SK-N-SH (cell line): ENCODE data around the gene SLC13A2.

Source experiments
- EP300 ChIP-seq, 2 experiments: IDR thresholded peaks; 2 replicates each; pipeline versions ENCODE4 v1.4.0 to v1.6.1; 2012; ENCODE audit warnings: borderline replicate concordance in 1 of 2, low read depth in 1 of 2, low read length in 1 of 2
- EZH2phosphoT487 ChIP-seq: fragments of 200-600 bp; sonication (generic); IDR thresholded peaks from 2 replicates; pipeline ENCODE4 v1.6.1; 2017; ENCODE audit warnings: low read depth, mixed run types, mild to moderate bottlenecking, antibody characterized with exemption, moderate library complexity, borderline replicate concordance
- POLR2AphosphoS5 ChIP-seq: IDR thresholded peaks from 2 replicates; pipeline ENCODE4 v1.6.1; 2012; ENCODE audit warnings: low read depth, low read length
- RAD21 ChIP-seq: IDR thresholded peaks from 2 replicates; pipeline ENCODE4 v1.6.1; 2012; ENCODE audit warnings: mild to moderate bottlenecking, low read length
- RFX5 ChIP-seq: IDR thresholded peaks from 2 replicates; pipeline ENCODE4 v1.6.1; 2012; ENCODE audit warnings: mild to moderate bottlenecking, improper control_type of control experiment, low read length
- YY1 ChIP-seq: IDR thresholded peaks from 2 replicates; pipeline ENCODE4 v1.4.0; 2012; ENCODE audit warnings: low read depth, mild to moderate bottlenecking
- TF ChIP-seq, protein P1 (sequence below): IDR thresholded peaks from 2 replicates; pipeline ENCODE4 v1.4.0; 2012; ENCODE audit warnings: low read depth
- TF ChIP-seq, protein P2 (sequence below): fragments of 200-600 bp; sonication (generic); IDR thresholded peaks from 2 replicates; pipeline ENCODE4 v1.6.1; 2017; ENCODE audit warnings: antibody characterized with exemption, mild to moderate bottlenecking, moderate library complexity
- TF ChIP-seq, protein P3 (sequence below): IDR thresholded peaks from 2 replicates; pipeline ENCODE4 v1.6.1; 2012; ENCODE audit warnings: mild to moderate bottlenecking, low read depth, low read length, moderate library complexity
- TF ChIP-seq, protein P4 (sequence below): IDR thresholded peaks from 2 replicates; pipeline ENCODE4 v1.4.0; 2012; ENCODE audit warnings: low read depth, borderline replicate concordance
- TF ChIP-seq, protein P5 (sequence below): IDR thresholded peaks from 2 replicates; pipeline ENCODE4; 2012

DNA sequence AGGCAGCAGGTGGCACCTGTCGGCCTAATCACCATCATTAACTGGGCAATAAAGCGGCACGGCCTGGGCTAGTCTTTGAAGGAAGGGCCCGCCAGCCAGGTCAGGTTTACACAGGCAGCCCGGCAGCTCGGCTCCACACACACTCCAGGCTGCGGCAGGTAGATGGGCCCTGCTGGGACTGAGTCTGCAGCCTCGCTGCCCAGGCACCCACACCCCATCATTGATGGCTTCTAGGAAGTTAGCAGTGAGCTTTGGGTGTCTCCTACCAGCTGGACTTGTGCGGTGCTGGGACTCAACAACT lies 25.9 kb downstream of the SLC13A2 start:
- TF ChIP-seq, protein P1, sequence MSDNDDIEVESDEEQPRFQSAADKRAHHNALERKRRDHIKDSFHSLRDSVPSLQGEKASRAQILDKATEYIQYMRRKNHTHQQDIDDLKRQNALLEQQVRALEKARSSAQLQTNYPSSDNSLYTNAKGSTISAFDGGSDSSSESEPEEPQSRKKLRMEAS, result no peak
- TF ChIP-seq, protein P2, sequence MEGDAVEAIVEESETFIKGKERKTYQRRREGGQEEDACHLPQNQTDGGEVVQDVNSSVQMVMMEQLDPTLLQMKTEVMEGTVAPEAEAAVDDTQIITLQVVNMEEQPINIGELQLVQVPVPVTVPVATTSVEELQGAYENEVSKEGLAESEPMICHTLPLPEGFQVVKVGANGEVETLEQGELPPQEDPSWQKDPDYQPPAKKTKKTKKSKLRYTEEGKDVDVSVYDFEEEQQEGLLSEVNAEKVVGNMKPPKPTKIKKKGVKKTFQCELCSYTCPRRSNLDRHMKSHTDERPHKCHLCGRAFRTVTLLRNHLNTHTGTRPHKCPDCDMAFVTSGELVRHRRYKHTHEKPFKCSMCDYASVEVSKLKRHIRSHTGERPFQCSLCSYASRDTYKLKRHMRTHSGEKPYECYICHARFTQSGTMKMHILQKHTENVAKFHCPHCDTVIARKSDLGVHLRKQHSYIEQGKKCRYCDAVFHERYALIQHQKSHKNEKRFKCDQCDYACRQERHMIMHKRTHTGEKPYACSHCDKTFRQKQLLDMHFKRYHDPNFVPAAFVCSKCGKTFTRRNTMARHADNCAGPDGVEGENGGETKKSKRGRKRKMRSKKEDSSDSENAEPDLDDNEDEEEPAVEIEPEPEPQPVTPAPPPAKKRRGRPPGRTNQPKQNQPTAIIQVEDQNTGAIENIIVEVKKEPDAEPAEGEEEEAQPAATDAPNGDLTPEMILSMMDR, result no peak
- no peak for TF ChIP-seq RFX5
- no peak for TF ChIP-seq EP300 (IDR thresholded peaks at IDR 0.05; ENCODE audit: borderline replicate concordance in 1 of 2, low read depth in 1 of 2, low read length in 1 of 2)
- no peak for TF ChIP-seq YY1
- TF ChIP-seq, protein P3, sequence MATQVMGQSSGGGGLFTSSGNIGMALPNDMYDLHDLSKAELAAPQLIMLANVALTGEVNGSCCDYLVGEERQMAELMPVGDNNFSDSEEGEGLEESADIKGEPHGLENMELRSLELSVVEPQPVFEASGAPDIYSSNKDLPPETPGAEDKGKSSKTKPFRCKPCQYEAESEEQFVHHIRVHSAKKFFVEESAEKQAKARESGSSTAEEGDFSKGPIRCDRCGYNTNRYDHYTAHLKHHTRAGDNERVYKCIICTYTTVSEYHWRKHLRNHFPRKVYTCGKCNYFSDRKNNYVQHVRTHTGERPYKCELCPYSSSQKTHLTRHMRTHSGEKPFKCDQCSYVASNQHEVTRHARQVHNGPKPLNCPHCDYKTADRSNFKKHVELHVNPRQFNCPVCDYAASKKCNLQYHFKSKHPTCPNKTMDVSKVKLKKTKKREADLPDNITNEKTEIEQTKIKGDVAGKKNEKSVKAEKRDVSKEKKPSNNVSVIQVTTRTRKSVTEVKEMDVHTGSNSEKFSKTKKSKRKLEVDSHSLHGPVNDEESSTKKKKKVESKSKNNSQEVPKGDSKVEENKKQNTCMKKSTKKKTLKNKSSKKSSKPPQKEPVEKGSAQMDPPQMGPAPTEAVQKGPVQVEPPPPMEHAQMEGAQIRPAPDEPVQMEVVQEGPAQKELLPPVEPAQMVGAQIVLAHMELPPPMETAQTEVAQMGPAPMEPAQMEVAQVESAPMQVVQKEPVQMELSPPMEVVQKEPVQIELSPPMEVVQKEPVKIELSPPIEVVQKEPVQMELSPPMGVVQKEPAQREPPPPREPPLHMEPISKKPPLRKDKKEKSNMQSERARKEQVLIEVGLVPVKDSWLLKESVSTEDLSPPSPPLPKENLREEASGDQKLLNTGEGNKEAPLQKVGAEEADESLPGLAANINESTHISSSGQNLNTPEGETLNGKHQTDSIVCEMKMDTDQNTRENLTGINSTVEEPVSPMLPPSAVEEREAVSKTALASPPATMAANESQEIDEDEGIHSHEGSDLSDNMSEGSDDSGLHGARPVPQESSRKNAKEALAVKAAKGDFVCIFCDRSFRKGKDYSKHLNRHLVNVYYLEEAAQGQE, result no peak
- TF ChIP-seq, protein P4, sequence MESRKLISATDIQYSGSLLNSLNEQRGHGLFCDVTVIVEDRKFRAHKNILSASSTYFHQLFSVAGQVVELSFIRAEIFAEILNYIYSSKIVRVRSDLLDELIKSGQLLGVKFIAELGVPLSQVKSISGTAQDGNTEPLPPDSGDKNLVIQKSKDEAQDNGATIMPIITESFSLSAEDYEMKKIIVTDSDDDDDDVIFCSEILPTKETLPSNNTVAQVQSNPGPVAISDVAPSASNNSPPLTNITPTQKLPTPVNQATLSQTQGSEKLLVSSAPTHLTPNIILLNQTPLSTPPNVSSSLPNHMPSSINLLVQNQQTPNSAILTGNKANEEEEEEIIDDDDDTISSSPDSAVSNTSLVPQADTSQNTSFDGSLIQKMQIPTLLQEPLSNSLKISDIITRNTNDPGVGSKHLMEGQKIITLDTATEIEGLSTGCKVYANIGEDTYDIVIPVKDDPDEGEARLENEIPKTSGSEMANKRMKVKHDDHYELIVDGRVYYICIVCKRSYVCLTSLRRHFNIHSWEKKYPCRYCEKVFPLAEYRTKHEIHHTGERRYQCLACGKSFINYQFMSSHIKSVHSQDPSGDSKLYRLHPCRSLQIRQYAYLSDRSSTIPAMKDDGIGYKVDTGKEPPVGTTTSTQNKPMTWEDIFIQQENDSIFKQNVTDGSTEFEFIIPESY, result no peak
- TF ChIP-seq RAD21, result no peak
- TF ChIP-seq, protein P5, sequence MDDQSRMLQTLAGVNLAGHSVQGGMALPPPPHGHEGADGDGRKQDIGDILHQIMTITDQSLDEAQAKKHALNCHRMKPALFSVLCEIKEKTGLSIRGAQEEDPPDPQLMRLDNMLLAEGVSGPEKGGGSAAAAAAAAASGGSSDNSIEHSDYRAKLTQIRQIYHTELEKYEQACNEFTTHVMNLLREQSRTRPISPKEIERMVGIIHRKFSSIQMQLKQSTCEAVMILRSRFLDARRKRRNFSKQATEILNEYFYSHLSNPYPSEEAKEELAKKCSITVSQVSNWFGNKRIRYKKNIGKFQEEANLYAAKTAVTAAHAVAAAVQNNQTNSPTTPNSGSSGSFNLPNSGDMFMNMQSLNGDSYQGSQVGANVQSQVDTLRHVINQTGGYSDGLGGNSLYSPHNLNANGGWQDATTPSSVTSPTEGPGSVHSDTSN, result no peak
- no peak for TF ChIP-seq EZH2phosphoT487
- TF ChIP-seq POLR2AphosphoS5, result no peak
